ENCODE data around the gene PGBD1.

Gene PGBD1

DNA sequence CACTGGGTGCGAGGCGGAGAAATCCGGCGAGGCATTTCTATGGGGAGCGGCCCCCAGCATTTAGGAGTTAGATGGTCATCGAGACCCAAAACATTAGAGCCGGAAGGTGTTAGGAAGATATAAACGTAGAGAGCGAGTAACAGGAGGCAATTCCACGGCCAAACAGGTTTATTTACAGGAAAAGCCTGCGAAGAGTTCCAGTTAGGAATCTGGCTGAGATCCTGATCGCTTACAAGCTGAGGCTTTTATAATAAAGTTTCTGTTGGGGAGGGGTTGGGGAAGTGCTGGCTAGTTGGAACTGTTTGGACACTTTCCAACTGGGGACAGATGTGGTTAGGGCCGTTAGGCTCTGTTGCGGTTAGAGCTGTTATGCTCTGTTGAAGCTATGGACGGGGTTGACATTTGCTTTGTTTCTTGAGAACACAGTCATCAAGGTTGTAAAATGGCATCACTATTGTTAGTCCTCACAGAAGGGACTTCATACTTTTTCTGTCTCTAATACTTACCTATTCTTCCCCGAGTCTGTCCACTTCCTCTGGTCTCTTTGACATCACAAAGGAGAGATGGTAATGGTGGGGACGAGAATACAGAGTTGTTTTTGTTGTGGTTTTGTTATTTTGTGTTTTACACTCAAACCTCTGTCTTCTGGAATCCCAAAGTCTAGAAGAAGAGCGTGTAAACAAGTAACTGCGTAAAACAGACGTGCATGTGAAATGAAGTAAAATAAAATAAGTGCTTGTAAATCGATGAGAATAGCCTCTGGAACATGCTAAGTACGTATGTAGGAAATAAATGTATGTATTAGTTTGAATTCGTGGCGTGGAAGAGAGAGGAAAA, 55.1 kb downstream of the PGBD1 start:
- DNase-seq, result no peak

DNA sequence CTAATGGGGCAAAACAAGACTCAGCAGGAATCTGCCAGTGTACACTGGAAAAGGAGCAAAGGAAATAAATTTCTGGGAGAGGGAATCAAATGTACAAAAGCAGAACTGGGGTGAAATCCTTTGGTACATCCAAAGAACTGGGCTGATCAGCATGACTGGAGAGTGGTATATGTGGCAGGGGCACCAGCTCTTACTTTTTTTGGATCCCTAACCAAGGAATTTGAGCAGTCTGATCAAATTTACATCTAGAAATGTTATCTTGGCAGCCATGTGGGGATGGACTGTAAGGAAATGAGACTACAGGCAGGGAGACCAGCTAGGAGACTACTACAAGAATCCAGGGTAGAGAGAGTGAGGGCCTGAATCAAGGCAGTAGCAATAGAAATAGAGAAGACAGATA, 55.7 kb downstream of the PGBD1 start:
- no peak for DNase-seq

DNA sequence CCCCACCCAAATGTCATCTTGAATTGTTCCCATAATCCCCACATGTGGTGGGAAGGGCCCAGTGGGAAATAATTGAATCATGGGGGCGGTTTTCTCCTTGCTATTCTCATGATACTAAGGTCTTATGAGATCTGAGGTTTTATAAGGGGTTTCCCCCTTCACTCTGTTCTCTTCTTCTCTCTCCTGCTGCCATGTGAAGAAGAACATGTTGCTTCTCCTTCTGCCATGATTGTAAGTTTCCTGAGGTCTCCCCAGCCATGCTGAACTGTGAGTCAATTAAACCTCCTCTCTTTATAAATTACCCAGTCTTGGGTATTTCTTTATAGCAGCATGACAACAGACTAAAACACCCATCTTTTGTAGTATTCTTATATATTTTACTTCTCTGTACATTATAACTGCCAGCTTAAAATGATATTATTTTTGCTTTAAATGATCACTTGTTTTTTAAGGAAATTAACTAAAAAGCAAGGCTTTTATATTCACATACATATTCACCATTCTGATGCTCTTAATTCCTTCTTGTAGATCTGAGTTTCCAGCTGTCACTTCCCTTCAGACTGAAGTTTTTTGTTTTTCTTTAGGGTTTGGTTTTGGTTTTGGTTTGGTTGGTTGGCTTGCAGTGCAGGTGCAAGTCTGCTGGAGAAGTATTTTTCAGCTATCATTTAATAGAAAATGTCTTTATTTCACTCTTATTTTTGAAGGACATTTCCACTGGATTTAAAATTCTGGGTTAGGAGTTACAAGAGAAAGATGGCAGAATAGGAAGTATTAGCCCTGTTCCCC, 59.1 kb downstream of the PGBD1 start:
- DNase-seq, result no peak

DNA sequence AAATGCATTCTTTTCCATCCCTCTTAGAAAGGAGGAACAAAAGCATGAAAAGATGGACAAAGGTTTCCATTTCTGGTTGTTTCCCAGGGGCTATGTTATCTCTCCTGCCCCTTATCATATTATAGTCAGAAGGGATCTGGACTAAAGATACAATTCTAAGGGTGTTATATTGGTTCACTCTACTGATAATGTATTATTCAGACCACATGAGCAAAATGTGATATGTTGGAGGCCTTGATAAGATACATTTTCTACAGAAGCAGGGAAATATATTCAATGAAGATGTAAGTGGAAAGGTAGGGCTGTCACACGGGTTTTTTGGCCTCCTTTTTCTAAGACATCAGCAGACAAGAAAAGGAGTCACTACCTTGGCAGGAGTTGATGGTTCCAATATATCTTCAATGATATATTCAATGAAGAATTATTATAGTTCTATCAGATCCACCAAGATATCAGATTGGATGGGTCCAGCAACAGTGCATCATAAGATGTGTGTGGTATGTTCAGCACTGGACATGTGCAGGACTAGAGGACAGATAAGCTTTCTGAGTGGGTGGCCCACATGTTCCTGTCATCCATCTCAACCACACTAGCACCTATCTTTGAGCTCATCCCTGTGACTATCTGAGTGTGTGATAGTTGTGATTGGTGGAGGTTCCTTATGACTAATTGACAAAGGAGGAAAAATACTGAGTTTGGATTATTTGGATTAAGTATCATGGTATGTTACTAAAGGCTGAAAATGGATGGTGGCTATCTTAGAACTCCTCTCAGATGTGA, 62.7 kb downstream of the PGBD1 start:
- DNase-seq, result no peak

DNA sequence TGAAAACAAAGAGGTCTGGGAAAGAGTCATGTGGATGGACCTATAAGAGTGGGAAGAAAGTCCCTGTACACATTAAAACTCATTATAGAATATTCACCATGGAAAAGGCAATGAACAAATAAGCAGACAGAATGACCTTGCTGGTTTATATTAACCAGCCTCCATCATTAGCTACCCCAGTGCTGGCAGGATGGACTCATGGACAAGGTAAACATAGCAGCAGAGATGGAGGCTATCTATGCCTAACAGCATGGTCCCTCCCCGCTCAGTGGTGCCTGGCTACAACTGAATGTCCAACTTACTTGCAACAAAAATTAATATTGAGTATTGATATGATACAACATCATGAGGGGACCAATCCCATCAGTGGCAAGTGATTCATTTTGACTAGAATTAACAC, 63.8 kb downstream of the PGBD1 start:
- DNase-seq, result no peak

DNA sequence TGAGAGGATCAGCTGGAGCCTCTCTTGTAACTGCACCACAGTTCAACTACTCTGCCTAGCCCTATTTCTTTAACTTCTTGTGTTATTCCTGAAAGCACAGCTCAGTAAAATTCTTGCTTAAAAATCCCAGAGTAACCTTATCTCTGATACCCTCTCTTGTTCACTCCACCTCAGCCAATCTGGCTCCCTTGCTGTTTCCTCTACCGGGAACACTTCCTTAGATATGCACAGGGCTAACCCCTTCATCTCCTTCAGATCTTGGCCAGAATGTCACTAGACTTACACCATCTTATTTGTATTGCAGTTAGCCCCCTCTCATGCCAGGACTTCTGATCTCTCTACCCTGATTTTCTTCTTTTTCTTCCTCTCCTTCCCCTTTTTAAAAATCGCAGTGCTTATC, 65.7 kb downstream of the PGBD1 start:
- DNase-seq, result no peak

DNA sequence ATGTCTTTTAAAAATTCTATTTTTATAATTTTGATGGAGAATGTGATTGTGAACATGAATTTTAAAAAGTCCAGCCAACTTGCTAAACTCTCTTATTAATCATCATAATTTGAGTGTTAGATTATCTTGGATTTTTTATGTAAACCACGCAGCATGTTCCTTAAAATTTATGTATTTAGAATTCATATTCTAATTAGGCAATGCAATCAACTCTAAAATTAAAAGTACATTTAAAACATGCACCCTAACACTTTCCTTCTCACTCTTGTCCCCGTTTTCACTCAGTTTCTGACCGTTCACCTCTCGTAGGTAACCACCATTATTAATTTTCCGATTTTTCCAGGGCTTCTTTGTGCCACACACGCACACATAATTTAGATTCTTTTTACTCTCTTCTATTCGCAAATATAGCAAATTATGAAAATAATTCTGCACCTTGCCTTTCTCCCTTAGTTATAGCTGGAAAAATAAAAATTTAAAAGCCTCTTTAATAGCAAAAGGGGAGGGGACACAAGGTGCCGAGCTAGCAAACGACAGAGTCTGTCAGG, 68.0 kb downstream of the PGBD1 start:
- no peak for DNase-seq

DNA sequence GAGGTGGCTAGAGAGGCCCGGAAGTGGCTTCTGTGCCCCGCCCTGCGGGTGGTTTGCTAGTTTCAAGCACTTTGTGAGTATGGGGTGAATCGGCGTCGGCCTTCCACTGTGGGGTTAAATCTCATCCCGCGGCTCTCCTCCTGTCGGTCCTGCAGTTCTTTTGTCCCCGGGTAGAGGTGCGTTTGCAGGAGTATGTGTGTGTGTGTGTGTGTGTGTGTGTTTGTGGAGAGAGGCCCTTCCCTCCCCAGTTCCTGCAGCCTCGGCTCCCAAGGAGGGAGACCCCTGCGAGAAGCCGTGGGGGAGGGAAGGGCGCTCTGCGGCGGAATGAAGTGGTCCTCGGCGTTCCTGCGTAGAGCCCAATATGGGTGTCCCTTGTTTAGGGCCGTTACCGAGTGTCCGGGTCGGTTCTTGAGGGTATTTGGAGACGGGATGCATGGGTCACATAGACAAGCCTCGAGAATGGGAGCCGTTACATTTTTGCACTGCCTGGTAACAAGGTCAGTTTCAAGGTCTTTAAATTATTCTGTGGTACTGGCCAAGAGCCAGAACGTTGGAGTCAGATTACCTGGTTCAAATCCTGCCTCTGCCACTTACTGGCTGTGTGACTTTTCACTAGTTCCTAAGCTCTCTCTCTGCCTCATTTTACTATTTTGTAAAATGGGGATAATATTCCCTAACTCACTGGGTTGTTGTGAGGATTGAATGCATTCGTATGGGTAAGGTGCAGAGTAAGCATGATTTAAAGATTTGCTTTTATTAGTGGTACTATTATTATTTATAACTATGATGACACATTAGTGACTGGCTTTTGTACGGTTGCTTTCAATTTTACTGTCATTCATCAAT, 68.7 kb downstream of the PGBD1 start, which contains the start of gene ZKSCAN3:
TSS of gene ZKSCAN3 (plus strand) at position 56 of the 846 bp plus-strand sequence. CDS start 9,640 bp downstream, outside the sequence.
- DNase-seq, result peak; percentile 75

DNA sequence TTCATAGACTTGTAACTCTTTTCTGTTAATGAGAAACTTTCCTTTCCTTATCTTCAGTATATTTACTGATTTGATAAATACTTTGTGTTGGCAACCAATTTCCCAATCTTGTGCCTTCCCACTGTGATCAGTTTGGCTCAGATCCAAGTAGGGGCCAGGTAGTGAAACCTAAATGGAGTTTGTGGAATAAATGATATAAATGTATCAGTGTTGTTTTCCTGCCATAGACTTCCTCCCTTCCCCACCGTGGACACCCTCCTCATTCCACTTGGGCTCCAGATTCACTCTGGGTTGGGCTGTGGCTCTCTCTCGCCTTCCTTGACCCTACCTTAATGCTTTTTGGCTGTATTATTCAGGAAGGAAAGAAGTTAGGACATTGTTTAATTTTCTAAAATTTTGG, 69.7 kb downstream of the PGBD1 start:
- DNase-seq, result no peak

DNA sequence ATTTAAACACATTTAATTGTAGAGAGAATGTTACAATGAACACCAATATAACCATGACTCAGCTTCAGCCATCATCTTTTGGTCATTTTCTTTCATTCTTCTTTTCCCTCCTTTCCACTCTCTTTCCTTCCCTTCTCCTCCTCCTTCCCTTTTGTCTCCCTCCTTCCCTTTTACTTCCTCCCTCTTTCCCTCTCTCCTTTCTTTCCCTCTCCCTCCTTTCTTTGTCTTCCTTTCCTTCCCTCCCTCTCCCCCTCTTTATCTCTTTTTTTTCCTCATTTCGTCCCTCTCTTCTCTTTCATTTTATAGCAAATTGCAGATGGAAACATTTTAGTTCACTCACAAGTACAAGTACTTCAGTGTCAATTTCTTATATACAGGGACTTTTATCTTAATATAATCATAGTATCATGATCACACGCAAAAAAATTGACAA, 70.1 kb downstream of the PGBD1 start:
- no peak for DNase-seq

Measured in NCI-H1092 treated with DMSO at 0.1 percent for 48 hours (cell line).